ENCODE data around the gene HAPLN3.

GRCh38 chr15:88843334-88843733 is 52.0 kb downstream of the HAPLN3 start:
- TF ChIP-seq CTCF (IDR thresholded peaks at IDR 0.05; ENCODE audit: low read length) (no peak), EZH2 (optimal IDR thresholded peaks at IDR 0.05; ENCODE audit: low read depth, low read length) (no peak), EZH2phosphoT487 (IDR thresholded peaks at IDR 0.05; ENCODE audit: low read length) (no peak)

Measured in MM.1S (cell line).